Femur (tissue), 1 donor: Measurements from ENCODE around the gene WNT5B.

Experiments
- DNase-seq: peaks from one replicate; pipeline ENCODE4 v3.0.0-alpha.2; 2017

The WNT5B gene

DNA sequence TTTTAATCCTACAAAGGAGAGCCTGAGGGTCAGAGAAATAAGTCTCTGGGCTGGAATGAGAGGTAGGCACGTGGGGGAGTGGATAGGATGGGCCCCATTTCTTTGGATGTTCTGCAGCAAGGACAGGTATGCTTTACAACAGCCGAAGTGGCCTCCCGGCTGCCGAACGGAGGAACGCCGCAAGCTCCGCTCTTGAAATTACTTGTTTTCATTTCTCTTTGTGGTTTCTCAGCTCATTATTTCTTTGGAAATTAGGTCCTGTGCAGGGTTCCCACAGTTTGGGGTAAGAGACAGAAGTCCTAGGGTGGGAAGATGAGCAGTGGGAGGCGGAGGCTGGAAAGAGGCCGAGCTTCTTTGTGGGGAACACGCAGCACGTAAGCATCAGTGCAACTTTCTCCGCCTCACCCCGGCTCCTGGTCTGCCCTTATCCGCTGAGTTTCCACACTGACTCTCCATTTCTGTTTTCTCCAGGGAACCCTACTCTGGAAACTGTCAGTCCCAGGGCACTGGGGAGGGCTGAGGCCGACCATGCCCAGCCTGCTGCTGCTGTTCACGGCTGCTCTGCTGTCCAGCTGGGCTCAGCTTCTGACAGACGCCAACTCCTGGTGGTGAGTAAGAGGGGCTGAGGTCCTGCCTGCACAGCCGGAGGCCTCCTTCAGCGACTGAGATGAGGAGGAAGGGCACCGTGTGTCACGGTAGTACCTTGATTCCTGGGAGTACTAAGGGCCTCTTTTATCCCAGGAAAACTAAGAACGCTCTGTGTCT, 2.0 kb downstream of the WNT5B start:
- DNase-seq, result no peak

DNA sequence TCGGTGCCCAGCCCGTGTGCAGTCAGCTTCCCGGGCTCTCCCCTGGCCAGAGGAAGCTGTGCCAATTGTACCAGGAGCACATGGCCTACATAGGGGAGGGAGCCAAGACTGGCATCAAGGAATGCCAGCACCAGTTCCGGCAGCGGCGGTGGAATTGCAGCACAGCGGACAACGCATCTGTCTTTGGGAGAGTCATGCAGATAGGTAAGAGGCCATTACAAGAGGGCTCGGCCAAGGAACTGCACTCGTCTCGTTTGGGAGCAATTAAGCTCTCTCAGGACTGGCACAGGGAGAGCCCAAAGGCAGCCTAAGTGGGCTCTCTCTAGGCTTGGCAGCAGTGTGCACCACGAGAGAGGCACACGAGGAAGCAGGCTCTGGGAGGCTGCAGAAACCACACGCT, 3.7 kb downstream of the WNT5B start:
- no peak for DNase-seq

DNA sequence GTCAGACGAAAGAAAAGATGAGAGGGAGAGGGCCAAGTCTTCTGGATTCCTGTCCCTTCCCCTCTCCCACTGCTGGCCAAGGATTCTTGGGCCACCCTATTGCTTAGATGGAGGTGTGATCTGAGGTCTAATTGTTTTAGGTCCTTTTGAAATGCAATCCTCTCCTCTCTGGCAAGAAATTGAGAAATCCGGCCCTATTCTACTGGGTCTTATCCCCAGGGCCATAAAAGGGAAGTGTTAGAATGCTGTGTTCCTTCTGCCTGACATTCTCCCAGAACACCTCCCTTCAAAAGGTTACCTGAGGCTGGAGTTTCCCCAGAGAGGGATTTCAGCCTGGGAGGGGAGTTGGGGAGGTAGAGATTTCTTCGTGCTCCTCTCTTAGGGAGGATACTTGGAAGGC, 4.4 kb downstream of the WNT5B start:
- DNase-seq, result no peak

DNA sequence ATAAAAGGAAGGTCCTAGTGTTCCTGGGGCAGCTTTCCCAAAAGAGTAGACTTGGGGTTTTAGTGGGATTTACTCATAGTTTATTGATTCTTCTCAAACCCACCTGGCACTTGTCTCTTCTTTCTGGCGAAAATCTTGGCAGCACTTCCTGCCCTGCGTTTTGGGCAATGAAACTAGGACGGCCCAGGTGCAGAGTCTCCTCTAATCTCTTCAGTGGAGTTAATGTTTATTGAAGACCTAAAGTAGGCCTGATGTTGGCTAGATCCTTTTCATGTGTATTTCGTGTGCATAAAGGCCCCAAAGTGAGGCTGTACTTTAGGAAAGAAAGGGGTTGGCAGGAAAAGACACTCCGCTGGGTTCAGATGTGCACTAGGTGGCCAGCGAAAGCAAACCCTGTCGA, 5.1 kb downstream of the WNT5B start:
- DNase-seq, result no peak

DNA sequence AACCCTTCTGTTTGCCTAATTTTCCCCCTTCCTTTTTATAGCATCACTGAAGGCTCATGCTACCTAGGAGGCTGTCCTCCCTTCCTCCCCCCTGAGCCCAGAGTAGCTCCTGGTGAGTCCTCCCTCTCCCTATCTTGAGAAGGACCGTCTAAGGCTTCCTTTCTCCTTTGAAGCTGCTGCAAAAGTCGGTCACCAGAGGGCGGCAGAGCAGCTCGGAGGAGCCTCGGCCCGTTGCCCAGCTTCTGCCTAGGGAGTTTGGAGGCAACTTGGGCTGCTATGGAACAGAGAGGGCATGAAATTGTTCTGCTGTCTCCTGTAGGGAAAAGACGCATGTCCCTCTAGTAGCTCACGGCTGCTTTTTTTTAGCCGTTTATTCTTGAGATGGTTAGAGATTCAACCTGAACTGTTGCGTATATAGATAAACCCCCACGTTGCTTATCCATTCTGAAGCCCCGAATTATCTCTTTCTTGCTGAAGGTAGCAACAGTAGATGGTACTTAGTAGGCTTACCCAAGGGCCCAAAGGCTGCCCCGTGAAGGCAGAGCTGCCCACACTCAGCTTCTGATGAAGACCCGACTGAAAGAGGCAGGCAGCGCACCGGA, 5.7 kb downstream of the WNT5B start:
- peak; percentile 85 for DNase-seq

DNA sequence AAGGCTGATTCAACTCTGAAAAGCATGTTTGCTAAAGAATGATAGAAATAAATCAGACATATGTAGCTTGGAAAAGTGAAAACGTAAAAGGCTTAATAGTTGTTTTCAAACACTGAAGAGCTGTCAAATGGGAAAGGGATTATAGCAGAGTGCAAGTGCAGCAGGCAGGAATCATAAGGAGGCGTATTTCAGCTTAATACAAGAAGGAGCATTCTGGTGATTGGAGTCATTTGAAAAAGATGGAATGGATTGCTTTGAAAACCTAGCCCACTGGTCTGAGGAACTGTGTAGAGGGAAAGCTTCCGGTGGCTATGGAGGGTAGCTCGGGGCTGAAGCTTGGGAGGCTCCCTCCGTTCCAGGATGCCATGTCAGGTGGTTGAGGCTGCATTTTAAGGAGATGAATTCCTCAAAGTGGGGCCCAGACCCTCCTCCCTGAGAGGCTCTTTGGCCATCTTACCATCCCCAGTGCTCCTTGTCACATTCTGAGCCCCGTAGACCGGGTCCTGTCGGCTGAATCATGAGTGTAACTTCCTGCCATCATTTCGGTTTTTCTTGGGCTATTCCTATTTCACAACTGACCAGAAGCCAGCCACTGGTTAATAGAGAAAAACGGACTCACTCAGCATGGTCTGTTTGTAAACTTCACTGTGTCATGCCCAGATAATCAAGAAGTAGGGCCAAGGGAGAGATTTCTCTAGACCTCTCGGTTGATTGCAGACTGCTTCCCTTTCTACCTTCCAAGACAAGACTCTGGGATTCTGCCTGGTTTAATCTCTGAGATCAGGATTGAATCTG, 6.5 kb downstream of the WNT5B start:
- no peak for DNase-seq

DNA sequence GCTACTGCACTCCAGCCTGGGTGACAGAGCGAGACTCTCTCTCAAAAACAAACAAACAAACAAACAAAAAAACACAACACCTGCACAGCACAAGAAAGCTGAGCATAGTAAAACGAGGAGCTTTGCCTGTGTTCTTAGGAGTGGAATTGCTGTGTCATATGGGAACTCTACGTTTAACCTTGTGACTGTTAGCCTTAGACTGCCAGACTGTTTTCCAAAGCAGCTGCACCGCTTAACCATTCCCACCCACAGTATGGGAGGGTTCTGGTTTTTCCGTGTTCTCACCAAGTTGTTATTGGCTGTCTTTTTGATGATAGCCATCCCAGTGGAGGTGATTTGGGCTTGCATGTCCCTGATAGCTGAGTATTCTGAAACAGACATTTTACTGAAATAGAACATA, 9.2 kb downstream of the WNT5B start:
- DNase-seq, result no peak

DNA sequence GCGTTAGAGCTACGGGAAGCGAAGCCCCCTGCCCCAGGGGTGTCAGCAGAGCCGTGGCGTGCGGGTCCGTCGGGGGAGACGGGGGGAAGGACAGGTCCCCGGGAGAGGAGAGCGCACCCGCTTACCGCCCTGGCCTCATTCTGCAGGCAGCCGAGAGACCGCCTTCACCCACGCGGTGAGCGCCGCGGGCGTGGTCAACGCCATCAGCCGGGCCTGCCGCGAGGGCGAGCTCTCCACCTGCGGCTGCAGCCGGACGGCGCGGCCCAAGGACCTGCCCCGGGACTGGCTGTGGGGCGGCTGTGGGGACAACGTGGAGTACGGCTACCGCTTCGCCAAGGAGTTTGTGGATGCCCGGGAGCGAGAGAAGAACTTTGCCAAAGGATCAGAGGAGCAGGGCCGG, 10.5 kb downstream of the WNT5B start:
- DNase-seq, result no peak

DNA sequence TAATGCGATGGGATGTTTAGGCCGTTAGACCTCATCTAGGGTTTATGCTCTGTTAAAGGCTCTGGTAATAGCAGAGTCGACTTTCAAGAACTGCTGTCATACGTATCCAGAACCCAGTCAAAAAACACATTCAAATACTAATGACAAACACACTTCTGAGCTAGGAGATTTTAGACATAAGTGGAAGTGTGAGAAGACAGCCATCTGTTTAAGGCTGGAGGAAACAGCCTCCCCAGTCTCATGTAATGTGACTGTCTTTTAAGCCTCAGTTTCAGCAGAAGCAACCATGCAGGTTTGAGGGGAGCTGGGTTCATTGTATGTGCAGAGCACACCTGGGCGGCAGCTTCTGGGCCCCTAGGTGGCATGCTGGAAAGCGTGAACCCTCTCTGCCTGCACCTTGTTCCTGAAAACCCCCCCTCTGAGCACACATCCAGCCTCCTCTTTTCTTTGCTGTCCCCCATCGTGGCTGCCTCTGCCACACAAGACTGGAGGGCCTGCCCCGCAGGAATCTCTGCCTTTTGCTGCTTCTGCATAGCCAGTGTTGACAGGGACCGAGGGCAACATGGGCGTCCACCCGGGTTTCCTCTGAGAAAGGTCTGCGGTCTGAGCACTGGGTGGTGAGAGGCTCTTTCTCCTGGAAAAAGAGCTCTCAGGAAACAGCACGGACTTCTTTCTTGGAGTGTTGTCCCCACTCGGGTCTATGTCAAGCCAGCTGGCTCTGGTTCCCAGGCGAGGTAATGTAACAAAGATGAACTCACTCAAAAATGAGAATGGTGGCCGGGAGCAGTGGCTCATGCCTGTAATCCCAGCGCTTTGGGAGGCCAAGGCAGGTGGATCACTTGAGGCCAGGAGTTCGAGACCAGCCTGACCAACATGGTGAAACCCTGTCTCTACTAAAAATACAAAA, 11.6 kb downstream of the WNT5B start:
- peak; percentile 65 for DNase-seq

DNA sequence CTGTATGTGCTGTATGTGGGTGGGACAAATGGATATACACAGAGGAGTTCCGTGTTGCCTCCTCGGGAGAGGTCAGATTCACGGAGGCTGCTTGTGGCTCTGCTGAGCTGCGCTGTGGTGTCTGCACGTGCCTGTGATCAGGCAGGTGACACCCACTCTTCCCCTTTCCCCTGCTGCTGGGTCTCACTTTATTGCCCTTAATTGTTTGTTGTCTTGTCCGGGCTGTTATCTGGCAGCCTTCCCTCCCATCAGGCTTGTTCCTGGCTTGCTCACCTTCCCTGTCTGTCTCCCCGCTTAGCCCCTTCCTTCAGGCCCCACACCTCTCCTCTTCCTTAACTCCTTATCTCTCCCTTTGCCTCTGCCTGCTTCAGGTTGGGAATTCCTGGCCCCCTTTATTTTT, 13.5 kb downstream of the WNT5B start:
- no peak for DNase-seq

DNA sequence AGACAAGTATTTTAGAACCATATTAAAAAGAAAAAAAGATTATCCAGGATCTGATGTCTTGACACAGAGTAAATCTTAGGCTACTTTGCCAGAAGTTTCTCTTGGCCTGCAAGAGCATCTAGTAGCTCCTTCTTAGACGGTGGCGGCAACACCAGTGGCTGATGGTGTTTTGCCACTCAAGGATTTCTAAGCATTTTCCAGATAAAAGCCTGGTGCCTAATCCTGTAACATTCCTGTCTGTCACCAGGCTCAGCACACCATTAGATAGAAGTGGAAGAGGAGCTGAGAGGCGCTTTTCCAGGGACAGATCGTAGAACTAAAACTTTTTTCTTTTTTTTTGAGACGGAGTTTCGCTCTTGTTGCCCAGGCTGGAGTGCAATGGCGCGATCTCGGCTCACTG, 14.0 kb downstream of the WNT5B start:
- DNase-seq, result no peak

DNA sequence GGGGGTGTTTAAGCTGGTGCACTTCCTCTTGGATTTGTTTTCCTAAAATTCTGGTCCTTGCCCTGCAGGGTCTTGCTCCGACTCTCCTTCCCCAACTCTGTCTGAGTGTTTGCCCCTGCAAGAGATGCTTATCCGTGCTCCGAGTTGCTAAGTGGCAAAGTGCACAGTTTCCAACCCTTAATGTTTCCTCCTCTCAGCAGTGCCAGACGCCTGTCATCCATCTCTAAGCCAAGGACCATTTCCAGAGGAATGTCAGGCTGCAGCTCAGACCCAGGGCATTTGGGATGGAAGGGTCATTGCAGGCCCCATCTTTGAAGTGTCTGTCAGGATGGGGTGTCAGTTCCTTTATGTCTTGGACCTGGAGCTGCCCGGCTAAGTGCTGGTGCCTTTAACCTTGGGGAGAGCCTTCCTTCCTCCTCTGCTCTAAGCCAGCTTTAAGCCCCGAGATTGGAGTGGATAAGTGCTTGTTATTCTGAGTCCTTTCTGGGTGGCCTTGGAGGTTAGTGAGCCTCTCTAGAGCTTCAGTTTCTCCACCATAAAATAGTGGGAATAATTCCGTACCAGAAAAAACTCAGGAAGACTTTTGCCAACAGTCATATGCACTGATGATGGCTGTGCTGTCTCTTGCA, 15.0 kb downstream of the WNT5B start:
- no peak for DNase-seq

DNA sequence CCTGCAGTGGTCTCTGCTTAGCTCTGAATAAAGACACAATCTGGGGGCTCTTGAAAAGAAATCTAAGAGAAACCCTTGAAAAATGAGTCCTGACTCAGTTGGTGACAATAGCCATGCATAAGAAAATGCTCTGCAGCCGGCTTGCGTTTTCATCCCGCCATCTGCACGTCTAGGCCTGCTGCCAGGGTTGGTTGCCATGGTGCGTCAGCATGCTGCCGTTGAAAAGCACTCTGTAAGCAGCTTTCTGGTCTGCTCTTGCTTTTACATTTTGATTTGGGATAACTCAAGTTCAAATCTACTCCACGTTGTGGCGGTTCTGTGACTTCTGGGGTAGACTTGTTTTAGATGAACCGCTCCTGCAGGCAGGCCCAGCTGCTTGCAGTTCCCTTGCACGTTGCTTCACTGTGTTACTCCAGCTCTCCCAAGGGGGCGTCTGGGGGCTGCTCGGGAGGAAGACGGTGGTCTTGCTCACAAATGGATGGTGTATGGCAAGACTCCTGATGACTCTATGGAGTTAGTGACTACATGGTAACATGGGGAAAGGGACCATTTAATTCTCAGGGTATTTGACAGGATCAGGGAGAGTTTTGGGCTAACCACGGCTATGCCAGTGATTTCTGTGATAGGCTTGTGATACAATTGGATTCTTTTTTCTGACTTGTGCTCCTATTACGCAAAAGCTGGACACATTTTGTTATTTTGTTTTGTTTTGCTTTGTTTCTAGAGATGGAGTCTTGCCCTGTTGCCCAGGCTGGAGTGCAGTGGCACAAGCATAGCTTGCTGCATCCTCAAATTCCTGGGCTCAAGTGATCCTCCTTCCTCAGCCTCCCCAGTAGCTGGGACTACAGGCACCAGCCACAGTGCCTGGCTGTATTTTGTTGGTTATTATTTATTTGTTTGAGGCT, 15.8 kb downstream of the WNT5B start:
- peak; percentile 93 for DNase-seq

DNA sequence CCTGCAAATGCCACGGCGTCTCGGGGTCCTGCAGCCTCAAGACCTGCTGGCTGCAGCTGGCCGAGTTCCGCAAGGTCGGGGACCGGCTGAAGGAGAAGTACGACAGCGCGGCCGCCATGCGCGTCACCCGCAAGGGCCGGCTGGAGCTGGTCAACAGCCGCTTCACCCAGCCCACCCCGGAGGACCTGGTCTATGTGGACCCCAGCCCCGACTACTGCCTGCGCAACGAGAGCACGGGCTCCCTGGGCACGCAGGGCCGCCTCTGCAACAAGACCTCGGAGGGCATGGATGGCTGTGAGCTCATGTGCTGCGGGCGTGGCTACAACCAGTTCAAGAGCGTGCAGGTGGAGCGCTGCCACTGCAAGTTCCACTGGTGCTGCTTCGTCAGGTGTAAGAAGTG, 16.8 kb downstream of the WNT5B start:
- no peak for DNase-seq

DNA sequence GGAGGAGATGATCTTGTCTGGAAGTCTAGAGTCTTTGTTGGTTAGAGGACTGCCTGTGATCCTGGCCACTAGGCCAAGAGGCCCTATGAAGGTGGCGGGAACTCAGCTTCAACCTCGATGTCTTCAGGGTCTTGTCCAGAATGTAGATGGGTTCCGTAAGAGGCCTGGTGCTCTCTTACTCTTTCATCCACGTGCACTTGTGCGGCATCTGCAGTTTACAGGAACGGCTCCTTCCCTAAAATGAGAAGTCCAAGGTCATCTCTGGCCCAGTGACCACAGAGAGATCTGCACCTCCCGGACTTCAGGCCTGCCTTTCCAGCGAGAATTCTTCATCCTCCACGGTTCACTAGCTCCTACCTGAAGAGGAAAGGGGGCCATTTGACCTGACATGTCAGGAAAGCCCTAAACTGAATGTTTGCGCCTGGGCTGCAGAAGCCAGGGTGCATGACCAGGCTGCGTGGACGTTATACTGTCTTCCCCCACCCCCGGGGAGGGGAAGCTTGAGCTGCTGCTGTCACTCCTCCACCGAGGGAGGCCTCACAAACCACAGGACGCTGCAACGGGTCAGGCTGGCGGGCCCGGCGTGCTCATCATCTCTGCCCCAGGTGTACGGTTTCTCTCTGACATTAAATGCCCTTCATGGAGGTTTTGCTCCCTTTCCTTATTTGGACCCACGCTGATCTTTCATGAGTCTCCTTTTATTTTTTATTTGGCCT, 17.7 kb downstream of the WNT5B start:
- no peak for DNase-seq

DNA sequence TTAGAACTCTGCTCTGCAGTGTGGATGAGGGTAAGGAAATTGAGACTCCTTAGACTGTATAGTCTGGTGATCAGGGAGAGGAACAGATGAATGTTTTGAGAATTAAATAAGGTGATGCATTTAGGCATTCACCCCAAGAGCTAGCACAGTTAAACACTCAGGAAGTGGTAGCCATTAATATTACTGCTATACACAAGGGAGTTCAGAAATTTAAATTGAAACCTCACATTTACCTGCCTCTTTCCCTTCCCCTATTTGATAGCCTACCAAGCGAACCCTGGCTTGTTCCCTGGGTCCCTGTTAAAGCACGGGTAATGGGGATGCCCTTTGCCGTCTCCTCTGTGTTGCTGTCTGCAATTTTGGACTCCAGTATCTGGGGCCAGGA, 18.2 kb downstream of the WNT5B start:
- DNase-seq, result no peak

DNA sequence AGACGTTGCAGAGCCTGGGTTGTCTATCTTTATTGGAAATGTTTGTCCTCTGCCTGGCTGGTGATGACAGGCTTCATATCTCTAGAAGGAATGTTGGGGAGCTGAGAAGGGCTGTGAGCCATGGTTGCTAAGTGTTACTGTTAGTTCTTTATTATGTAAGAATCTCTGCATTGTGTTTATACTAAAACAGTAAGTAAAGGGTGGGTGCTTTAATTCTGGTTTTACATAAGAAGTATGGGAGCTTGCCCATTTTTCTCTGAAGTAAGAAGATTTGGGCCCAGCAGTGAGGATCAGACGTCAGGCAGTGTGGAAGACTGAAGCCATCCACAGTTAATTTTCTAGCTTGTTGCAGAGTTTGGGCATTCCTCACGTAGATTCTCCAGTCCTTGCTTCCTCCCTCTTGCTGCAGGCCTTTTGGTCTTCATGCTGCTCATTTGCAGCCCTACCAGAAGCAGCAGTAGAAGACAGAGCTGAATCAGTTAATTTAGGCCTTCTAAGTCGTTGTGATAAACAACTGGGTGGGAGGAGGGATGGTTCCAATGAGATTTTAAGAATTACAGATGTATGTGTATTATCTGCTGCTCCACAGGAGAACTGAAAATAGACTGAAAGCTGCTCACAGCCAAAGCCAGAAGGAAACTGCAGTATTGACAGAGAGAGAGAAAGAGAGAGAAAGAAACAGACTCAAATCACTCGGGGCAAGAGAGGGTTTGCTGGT, 21.4 kb downstream of the WNT5B start:
- DNase-seq, result no peak

DNA sequence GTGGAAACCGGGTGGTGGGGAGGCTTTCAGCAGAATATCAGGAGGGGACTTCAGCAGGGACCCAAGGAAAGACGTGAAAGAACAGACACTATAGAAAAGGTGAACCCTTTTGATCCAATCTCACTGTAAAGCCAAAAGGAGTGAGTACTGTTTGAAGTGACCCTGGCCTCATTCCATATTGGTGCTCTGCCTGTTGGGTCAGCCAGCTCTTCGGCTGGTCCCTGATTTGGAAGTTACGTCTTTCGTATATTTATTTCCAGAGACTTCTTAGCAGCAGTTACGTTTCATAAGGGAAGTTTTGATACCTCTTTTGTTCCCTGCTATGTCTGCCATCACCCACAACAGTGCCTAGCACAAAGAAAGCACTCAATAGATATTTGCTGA, 21.9 kb downstream of the WNT5B start:
- no peak for DNase-seq

DNA sequence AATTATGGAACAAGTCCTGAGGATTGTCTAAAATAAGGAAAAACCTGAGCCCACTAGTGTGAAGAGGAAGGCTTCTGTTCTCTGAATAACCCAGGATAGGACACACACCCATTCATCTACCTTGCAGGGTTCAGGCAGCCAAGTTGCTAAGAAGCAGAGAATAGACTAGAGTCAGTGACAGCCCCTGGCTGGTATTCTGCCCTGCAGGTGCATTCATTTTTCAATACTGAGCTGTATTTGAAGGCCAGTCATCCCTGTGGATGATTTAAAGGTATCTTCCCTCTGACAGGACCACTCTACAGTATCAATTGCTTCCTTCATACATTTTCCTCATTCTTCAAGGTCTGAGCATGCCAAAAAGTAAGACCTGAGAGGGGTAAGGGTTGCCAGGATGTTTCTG, 22.9 kb downstream of the WNT5B start:
- DNase-seq, result no peak

DNA sequence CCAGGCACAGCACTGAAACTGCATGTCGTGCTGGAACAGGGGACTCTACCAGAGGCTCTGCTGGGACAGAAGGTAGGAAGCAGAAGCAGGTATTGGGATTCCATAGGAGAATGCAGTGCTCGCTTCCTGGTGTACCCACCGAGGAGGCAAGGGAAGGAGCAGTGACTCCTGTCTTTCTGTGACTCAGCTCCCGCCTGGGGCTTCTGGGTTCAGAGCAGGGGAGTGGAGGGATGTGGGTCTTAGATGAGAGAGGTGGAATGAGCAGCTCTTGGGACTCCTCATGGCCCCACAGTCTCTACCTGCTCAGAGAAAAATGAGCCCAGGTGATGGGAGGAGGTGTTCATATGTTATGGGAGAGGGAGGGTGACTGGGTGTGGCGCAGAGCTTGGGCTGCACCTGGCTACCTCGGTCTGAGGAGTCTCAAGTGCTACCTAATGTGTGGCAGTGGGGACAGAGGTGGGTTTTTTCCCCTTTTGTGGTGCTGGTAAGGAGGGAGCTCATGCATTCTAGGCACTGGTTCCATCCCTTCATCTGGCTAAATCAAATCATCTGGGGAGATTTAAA, 26.3 kb downstream of the WNT5B start:
- DNase-seq, result no peak
